HepG2 (cell line): ENCODE measurements around the gene MLN. TPM values are rescaled to one million over a fixed set of nuclear protein-coding genes. Genes with fewer than 3 reads are reported as not detected.
A peak's percentile ranks its signal among the peaks of the same experiment; 100 is the strongest.

Experiments
- ARNTL ChIP-seq: sonication (generic); formaldehyde crosslinking; IDR thresholded peaks from 2 replicates; pipeline ENCODE4 v1.4.0; 2020; ENCODE audit warnings: mild to moderate bottlenecking, missing genetic modification reagents
- ATF3 ChIP-seq: sonication (generic); formaldehyde crosslinking; IDR thresholded peaks from 2 replicates; pipeline ENCODE4 v1.4.0; 2020; ENCODE audit warnings: missing genetic modification reagents
- EZH2 ChIP-seq: conservative IDR thresholded peaks from 2 replicates; pipeline ENCODE4 v1.6.1; 2012; ENCODE audit warnings: mild to moderate bottlenecking, low read depth, low read length, moderate library complexity
- HDAC2 ChIP-seq: sonication (generic); formaldehyde crosslinking; IDR thresholded peaks from 2 replicates; pipeline ENCODE4 v1.4.0; 2020; ENCODE audit warnings: missing genetic modification reagents
- HMGXB3 ChIP-seq: sonication (generic); formaldehyde crosslinking; IDR thresholded peaks from 2 replicates; pipeline ENCODE4 v1.4.0; 2020; ENCODE audit warnings: missing genetic modification reagents, borderline replicate concordance
- KDM1A ChIP-seq: IDR thresholded peaks from 2 replicates; pipeline ENCODE4 v1.6.1; 2016; ENCODE audit warnings: missing compliant biosample characterization
- KLF6 ChIP-seq: IDR thresholded peaks from 2 replicates; pipeline ENCODE4 v1.8.0; 2016; ENCODE audit warnings: missing biosample characterization, missing genetic modification reagents
- MEIS2 ChIP-seq: sonication (generic); formaldehyde crosslinking; IDR thresholded peaks from 2 replicates; pipeline ENCODE4 v1.9.0; 2021; ENCODE audit warnings: mild to moderate bottlenecking, missing genetic modification reagents
- MLLT10 ChIP-seq: sonication (generic); formaldehyde crosslinking; IDR thresholded peaks from 2 replicates; pipeline ENCODE4 v1.4.0; 2020; ENCODE audit warnings: missing genetic modification reagents
- MYC ChIP-seq: sonication (generic); formaldehyde crosslinking; IDR thresholded peaks from 2 replicates; pipeline ENCODE4 v1.9.0; 2021; ENCODE audit warnings: missing genetic modification reagents, borderline replicate concordance
- NFKBIZ ChIP-seq: IDR thresholded peaks from 2 replicates; pipeline ENCODE4 v1.6.1; 2018; ENCODE audit warnings: missing genetic modification reagents, missing compliant biosample characterization
- PREB ChIP-seq: sonication (generic); formaldehyde crosslinking; IDR thresholded peaks from 2 replicates; pipeline ENCODE4 v1.4.0; 2020; ENCODE audit warnings: missing genetic modification reagents
- SIX4 ChIP-seq: sonication (generic); formaldehyde crosslinking; IDR thresholded peaks from 2 replicates; pipeline ENCODE4 v1.4.0; 2020; ENCODE audit warnings: missing genetic modification reagents
- SNAI1 ChIP-seq: sonication (generic); formaldehyde crosslinking; IDR thresholded peaks from 2 replicates; pipeline ENCODE4 v1.5.0; 2020; ENCODE audit warnings: mild to moderate bottlenecking, missing genetic modification reagents, borderline replicate concordance
- SNAPC2 ChIP-seq: sonication (generic); formaldehyde crosslinking; IDR thresholded peaks from 2 replicates; pipeline ENCODE4 v1.8.1; 2022; ENCODE audit warnings: mild to moderate bottlenecking, missing genetic modification reagents
- ZBTB44 ChIP-seq: sonication (generic); formaldehyde crosslinking; IDR thresholded peaks from 2 replicates; pipeline ENCODE4 v1.4.0; 2020; ENCODE audit warnings: missing genetic modification reagents
- ZFP90 ChIP-seq: sonication (generic); formaldehyde crosslinking; IDR thresholded peaks from 2 replicates; pipeline ENCODE4 v1.8.0; 2022; ENCODE audit warnings: missing genetic modification reagents, mild to moderate bottlenecking, inconsistent platforms, borderline replicate concordance
- ZNF335 ChIP-seq: sonication (generic); formaldehyde crosslinking; IDR thresholded peaks from 2 replicates; pipeline ENCODE4 v1.4.0; 2020; ENCODE audit warnings: missing genetic modification reagents
- ZNF678 ChIP-seq: sonication (generic); formaldehyde crosslinking; IDR thresholded peaks from 2 replicates; pipeline ENCODE4 v1.4.0; 2020; ENCODE audit warnings: mild to moderate bottlenecking, missing genetic modification reagents
- ZNF704 ChIP-seq: sonication (generic); formaldehyde crosslinking; IDR thresholded peaks from 2 replicates; pipeline ENCODE4 v1.8.1; 2023; ENCODE audit warnings: mild to moderate bottlenecking, inconsistent platforms, moderate library complexity, missing genetic modification reagents, borderline replicate concordance
- ZNF737 ChIP-seq: sonication (generic); formaldehyde crosslinking; IDR thresholded peaks from 2 replicates; pipeline ENCODE4 v1.5.0; 2020; ENCODE audit warnings: missing genetic modification reagents, mild to moderate bottlenecking, borderline replicate concordance
- ZNF749 ChIP-seq: sonication (generic); formaldehyde crosslinking; IDR thresholded peaks from 2 replicates; pipeline ENCODE4 v1.8.0; 2022; ENCODE audit warnings: mild to moderate bottlenecking, missing genetic modification reagents, moderate library complexity, borderline replicate concordance
- ZNF773 ChIP-seq: sonication (generic); formaldehyde crosslinking; IDR thresholded peaks from 2 replicates; pipeline ENCODE4 v1.4.0; 2020; ENCODE audit warnings: missing genetic modification reagents, borderline replicate concordance
- polyA plus RNA-seq, 8 experiments: library from polyadenylated mRNA; depleted of rRNA in 3 of 8; stranded (reverse) in 7 of 8; unstranded in 1 of 8; fragments of >200 nt; fragmentation: Illumina TruSeq in 4 of 8; extraction: Trizol in 4 of 8; gene quantifications; 2 replicates each; pipeline versions ENCODE4 v1.2.1 to v1.2.3, GENCODE V29; 2011 to 2016; ENCODE audit warnings: low read depth in 4 of 8, missing spikeins in 1 of 8, mixed read lengths in 1 of 8; ENCODE audit not compliant: insufficient read depth in 1 of 8
- total RNA-seq, 5 experiments: library from RNA; depleted of rRNA; stranded (reverse); fragments of >200 nt; fragmentation: Illumina TruSeq; extraction: Trizol; gene quantifications; 2 replicates each; pipeline ENCODE4 v1.2.3, GENCODE V29; 2016; ENCODE audit warnings: low read depth in 1 of 5

Gene MLN
- total and polyA plus RNA-seq, 2 of the 13 experiments (the other 11 are each of a cell fraction or from before 2014, with no cell fraction given): not detected

- TF ChIP-seq SNAI1 (CRISPR knock-in tag) (peak; percentile 57; the same call in 1 of the 2 replicates), ZNF335 (peak; percentile 91), ATF3 (CRISPR knock-in tag) (peak; percentile 67; the same call in 1 of the 2 replicates), ZNF737 (CRISPR knock-in tag) (0 out of 2 replicates have a peak, but pooled peaks have one; percentile 80), HMGXB3 (CRISPR knock-in tag) (peak; percentile 94), ZNF773 (peak; percentile 91; the same call in 1 of the 2 replicates), ZNF749 (CRISPR knock-in tag) (peak; percentile 89; the same call in 1 of the 2 replicates), SNAPC2 (CRISPR knock-in tag) (0 out of 2 replicates have a peak, but pooled peaks have one; percentile 47), KDM1A (CRISPR knock-in tag) (no peak), PREB (CRISPR knock-in tag) (no peak), KLF6 (CRISPR knock-in tag) (peak; percentile 98), MEIS2 (CRISPR knock-in tag) (peak; percentile 92), ZFP90 (peak; percentile 88), ZBTB44 (peak; percentile 98; the same call in 1 of the 2 replicates), MYC (CRISPR knock-in tag) (peak; percentile 30; the same call in 1 of the 2 replicates), NFKBIZ (CRISPR knock-in tag) (peak; percentile 74; the same call in 1 of the 2 replicates), MLLT10 (CRISPR knock-in tag) (no peak), EZH2 (no peak), ZNF704 (CRISPR knock-in tag) (peak; percentile 71; the same call in 1 of the 2 replicates), ZNF678 (CRISPR knock-in tag) (peak; percentile 65; the same call in 1 of the 2 replicates), SIX4 (0 out of 2 replicates have a peak, but pooled peaks have one; percentile 72), ARNTL (CRISPR knock-in tag) (peak; percentile 70; the same call in 1 of the 2 replicates), HDAC2 (CRISPR knock-in tag) (peak; percentile 74; the same call in 1 of the 2 replicates)
Observed at GRCh38 chr6:33812669-33813068, 8.9 kb upstream of the MLN start (continued).
